SH-SY5Y (cell line): ENCODE results near the gene INKA2.

Source experiments
- GATA2 ChIP-seq: IDR thresholded peaks from 2 replicates; pipeline ENCODE4 v1.6.1; 2011; ENCODE audit warnings: mild to moderate bottlenecking, low read depth, low read length
- GATA3 ChIP-seq: IDR thresholded peaks from 2 replicates; pipeline ENCODE4 v1.6.1; 2011; ENCODE audit warnings: low read depth, mild to moderate bottlenecking, low read length, moderate library complexity

DNA sequence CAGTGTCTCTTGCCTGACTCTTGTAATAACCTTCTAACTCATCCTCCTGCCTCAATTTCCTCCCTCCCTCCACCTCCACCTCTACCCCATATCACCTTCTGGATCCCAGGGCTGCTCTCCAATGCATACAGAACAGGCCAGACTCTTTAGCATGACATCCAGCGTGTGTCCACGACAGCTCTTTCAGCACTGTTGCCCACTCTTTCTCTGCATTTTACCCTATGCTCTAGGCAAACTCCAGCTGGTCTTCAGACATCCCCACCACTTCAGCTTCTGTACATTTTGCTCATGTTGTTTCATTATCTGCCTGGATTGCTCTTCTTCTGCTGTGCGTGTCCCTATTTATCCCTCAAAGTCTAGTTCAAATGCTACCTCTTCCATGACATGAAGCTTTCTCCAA is 4.8 kb downstream of the INKA2 start:
- TF ChIP-seq GATA2 = no peak
- no peak for TF ChIP-seq GATA3
